Endothelial cell of umbilical vein (primary cell): ENCODE data around the gene ARHGDIA.

Experiments used
- EZH2 ChIP-seq: IDR thresholded peaks from 2 replicates; pipeline ENCODE4 v1.6.1; 2012; ENCODE audit warnings: borderline replicate concordance, low read depth, mild to moderate bottlenecking, moderate library complexity, low read length, inconsistent platforms; ENCODE audit not compliant: severe bottlenecking
- POLR2A ChIP-seq: IDR thresholded peaks from 2 replicates; pipeline ENCODE4 v1.6.1; 2012; ENCODE audit warnings: low read depth, mild to moderate bottlenecking, control low read depth, low read length
- TF ChIP-seq, protein P1 (sequence below), 2 donors: IDR thresholded peaks; 1 replicate in 1 of 2; 2 replicates in 1 of 2; pipeline ENCODE4 v1.5.1; 2011; ENCODE audit warnings: low read length in 2 of 2, mild to moderate bottlenecking in 2 of 2, moderate library complexity in 2 of 2, control low read depth in 1 of 2, inconsistent platforms in 1 of 2, low read depth in 1 of 2; ENCODE audit not compliant: insufficient read depth in 1 of 2; ENCODE audit errors: extremely low read depth in 1 of 2

DNA sequence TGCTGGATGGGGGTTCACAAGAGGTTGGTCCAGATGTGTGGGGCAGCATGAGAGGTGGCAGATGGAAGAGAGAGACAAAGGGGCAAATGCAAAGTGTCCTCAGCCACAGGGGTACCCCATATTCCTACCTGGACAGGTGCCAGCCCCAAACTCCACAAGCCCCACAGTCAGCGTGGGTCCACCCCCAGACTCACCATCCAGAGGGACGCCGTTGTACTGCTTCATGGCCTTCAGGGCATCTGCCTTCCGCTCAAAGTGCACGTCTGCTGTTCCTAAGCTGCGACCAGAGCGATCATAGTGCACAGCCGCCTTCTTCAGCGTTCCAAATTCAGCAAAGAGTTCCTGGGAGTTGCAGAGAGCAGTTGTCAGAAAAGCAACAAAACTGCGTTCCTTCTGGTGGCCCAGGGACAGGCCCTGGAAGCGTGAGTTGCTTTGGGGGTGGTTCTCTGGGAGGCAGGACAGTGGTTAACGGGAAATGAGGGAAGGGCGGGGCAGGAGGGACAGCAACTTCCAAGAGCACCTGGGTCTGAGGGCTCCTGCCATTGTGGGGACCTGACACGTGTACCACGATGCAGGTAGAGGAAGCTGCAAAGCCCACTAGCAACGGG lies 18.0 kb upstream of the ARHGDIA start:
- TF ChIP-seq EZH2 (no peak), POLR2A (no peak)
- TF ChIP-seq, protein P1, sequence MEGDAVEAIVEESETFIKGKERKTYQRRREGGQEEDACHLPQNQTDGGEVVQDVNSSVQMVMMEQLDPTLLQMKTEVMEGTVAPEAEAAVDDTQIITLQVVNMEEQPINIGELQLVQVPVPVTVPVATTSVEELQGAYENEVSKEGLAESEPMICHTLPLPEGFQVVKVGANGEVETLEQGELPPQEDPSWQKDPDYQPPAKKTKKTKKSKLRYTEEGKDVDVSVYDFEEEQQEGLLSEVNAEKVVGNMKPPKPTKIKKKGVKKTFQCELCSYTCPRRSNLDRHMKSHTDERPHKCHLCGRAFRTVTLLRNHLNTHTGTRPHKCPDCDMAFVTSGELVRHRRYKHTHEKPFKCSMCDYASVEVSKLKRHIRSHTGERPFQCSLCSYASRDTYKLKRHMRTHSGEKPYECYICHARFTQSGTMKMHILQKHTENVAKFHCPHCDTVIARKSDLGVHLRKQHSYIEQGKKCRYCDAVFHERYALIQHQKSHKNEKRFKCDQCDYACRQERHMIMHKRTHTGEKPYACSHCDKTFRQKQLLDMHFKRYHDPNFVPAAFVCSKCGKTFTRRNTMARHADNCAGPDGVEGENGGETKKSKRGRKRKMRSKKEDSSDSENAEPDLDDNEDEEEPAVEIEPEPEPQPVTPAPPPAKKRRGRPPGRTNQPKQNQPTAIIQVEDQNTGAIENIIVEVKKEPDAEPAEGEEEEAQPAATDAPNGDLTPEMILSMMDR (IDR thresholded peaks at IDR 0.05; ENCODE audit: extremely low read depth in 1 of 2, insufficient read depth in 1 of 2, low read depth in 1 of 2, low read length in 2 of 2): no peak
